Suprapubic skin (tissue), 4 donors: ENCODE data around the gene RNF212.

Experiments used
- CTCF ChIP-seq, 2 donors: fragments of 200-600 bp in 1 of 2; fragments of 450-650 bp in 1 of 2; sonication (generic) in 1 of 2; IDR thresholded peaks; one replicate each; pipeline ENCODE4 v1.5.1; 2016 to 2019; ENCODE audit warnings: antibody characterized with exemption in 2 of 2, mild to moderate bottlenecking in 1 of 2, moderate library complexity in 1 of 2
- EP300 ChIP-seq: sonication (generic); formaldehyde crosslinking; IDR thresholded peaks from one replicate; pipeline ENCODE4 v1.6.1; 2017; ENCODE audit warnings: antibody characterized with exemption
- POLR2A ChIP-seq, 2 donors: fragments of 450-650 bp; IDR thresholded peaks; one replicate each; pipeline ENCODE4 v1.6.1; 2017; ENCODE audit warnings: antibody characterized with exemption in 2 of 2, mild to moderate bottlenecking in 2 of 2, moderate library complexity in 2 of 2
- POLR2AphosphoS5 ChIP-seq, 3 donors: sonication (generic); formaldehyde crosslinking; IDR thresholded peaks; one replicate each; pipeline ENCODE4 v1.6.1; 2017; ENCODE audit warnings: antibody characterized with exemption in 3 of 3

- TF ChIP-seq POLR2A (IDR thresholded peaks at IDR 0.05) (no peak), POLR2AphosphoS5 (IDR thresholded peaks at IDR 0.05) (no peak), CTCF (IDR thresholded peaks at IDR 0.05) (no peak), EP300 (no peak)
These were observed 42.0 kb upstream of the RNF212 start for GRCh38 chr4:1155314-1155713.
